M059J (cell line): ENCODE data around the gene CDK15. TPM values are rescaled to one million over a fixed set of nuclear protein-coding genes. Genes with fewer than 3 reads are reported as not detected.

Source experiments
- DNase-seq: peaks from one replicate; pipeline ENCODE4 v3.0.0-alpha.2; 2012; ENCODE audit warnings: low read depth
- total RNA-seq: library from RNA; depleted of rRNA; stranded (reverse); fragments of >200 nt; shearing (Covaris generic); gene quantifications from 2 replicates; pipeline ENCODE4 v1.2.3, GENCODE V29; 2014

Gene CDK15
- total RNA-seq, 1 experiment from 2014 or later = 17.6 TPM

DNA sequence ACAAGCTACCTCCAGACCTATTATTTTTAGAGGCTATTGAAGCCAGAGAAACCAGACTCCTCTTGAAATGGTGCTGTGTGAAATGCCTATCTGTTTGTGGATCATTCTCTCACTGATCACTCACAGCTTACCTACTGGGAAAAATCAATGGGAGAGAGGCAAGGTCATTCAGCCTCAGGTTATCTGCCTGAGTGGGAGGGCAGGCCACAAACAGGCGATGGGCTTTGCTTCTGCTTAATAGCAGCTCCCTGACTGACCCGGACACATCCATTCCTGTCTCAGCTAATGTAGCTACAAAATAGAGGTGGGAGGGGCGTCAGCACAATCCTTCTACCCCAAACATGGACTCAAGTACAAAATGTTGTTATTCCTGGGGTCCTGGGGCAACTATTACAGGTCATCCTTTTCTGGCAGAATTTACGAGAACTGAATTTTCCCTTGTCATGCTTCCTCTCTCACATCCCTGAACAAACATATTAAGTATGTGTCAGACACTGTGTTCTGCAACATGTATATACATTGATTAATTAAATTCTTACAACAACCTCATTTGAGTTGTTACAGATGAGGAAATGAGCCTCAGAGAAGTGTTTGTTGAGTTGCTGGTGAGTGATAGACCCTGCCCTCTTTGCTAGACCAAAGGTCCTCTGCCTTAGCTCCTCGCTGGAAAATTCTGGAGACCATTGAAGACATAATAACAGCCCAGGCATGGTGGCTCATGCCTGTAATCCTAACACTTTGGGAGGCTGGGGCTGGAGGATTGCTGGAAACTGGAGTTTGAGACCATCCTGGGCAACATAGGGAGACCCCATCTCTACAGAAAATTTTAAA is 60.5 kb downstream of the CDK15 start:
- no peak for DNase-seq

GRCh38 chr2:201871471-201871870 is 65.1 kb downstream of the CDK15 start:
- DNase-seq = no peak

DNA sequence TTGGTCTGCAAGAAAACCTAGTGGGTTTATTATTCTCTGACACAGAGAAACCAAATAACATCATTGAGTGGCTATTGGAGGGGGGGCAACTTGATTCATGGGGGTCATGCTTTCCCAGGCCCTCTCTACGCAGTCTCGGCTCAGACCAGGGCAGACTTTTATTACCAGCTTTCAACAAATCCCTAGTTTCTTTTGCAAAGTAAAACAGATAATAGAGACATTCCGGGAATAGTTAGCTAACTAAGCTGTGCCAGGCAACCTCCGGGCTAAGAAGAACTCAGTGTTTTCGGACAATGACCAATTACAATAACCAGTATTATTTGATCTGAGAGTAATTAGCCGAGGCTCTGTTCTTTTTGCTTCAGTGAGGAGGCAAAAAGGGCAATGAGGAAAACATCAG is 66.3 kb downstream of the CDK15 start:
- DNase-seq = no peak

- no peak for DNase-seq
These were observed 73.7 kb downstream of the CDK15 start for GRCh38 chr2:201879996-201880395.

DNA sequence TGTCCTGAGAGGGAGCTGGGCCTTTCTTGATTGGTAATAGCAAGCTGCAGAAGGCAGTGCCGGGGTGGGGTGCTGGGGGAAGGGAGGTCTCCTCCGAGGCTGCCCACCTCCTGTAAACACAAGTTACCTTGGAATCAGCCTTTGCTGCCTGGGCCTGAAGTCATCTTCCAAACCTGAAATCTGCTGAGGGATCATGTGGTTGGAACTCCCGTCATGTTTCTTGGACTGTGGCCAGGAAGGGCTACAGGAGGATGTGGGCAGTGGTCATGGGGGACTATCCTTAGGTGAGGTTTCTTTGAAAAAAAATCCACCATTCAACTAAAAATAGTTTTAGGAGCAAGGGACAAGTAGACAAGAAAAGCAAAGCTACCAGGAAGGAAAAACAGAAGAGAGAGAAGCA is 74.2 kb downstream of the CDK15 start:
- peak; percentile 78 for DNase-seq

DNA sequence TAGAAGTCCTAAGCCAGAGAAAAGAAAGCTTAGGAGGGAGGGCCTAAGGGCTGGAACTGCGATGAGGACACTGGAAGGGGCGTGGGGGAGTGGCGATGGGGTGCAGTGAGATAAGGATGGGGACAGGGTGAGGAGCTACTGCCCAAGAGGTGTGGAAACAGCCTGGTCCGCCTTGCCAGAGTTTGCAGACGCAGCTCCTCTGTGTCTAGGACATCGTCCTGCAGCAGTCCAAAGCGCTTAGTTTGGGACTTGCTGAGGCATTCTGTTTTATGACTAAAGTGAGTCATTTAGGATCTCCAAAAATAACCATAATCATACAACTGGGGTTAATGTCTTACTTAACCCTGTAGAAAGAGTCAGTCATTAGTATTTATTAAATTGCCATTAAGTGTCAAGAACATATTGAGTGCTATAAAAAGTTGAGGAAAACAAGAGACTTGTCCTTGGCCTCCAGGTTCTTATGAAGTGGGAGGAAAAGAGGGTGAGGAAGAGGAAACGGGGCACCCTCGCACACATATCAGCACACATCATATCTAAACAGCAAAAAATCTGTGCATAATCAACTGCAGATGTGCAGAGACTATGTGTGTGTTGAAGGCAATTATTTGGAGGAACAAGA is 74.8 kb downstream of the CDK15 start:
- DNase-seq = peak; percentile 74

GRCh38 chr2:201881741-201882140 is 75.4 kb downstream of the CDK15 start:
- DNase-seq = no peak

- peak; percentile 87 for DNase-seq
These were observed 76.2 kb downstream of the CDK15 start for GRCh38 chr2:201882353-201883090.

GRCh38 chr2:201883606-201884369 is 77.5 kb downstream of the CDK15 start:
- no peak for DNase-seq

DNA sequence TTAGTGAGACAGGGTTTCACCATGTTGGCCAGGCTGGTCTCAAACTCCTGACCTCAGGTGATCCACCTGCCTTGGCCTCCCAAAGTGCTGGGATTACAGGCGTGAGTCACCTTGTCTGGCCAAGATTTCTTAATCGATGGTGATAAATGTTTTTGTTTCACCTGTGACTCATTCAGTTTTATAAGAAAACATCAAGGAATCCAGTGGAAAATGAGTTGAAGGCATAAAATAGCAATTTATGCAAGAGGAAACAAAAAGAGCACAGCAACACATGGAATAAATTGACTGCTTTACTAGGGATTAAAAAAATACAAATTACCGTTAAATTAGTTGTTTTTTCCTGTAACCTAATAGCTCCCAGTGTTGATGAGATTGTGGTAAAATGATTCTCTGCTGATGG is 80.2 kb downstream of the CDK15 start:
- peak; percentile 85 for DNase-seq

DNA sequence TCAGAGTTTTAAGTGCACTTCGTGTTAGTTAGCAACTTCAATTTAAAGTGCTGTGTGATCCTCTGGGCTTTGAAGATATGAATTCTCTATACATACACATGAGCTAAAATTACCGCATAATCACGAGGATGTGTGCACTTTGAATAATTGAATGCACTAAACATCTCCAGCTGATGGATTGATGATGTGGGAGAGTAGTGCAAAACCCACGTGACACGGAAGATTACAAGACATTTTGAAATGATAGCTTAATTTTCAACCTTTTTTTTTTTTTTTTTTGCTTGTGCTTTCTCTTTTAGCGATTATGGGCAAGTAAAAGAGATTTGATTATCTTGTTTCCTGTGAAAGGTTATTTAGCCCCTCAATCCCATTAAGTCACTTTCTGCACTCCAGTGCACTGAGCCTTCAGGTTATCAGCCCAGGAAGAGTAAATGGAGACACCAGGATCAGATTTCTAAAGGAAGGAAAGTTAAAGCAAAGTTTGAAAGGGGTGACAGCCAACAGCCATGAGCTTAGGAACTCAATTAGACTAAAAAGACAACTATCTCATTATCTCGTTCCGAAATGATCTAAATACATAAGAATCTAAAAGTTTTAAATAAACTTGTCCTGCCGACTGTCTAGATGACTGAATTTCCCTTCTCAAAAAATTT is 81.6 kb downstream of the CDK15 start:
- DNase-seq = no peak

DNA sequence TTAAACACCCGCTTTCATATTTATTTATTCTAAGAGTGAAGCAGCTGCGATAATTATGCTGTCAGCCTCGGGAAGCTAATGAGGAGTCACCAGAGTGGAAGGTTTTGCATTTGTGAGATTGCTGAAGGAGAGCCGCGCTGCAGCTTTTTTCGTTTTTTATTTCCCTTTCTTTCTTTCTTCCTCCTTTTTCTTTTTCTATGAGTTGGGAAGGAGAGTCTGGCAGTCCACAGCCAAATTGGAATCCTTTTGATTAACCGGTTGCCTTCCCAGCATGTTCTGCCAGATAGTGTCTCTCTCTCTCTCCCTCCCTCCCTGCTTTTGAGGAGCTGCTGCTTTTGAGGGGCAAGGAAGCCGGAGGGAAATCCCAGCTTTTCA is 82.1 kb downstream of the CDK15 start:
- no peak for DNase-seq

GRCh38 chr2:201890453-201890852 is 84.1 kb downstream of the CDK15 start:
- peak; percentile 55 for DNase-seq

- peak; percentile 79 for DNase-seq
These were observed 85.3 kb downstream of the CDK15 start for GRCh38 chr2:201891676-201892075.

GRCh38 chr2:201892516-201892915 is 86.2 kb downstream of the CDK15 start:
- DNase-seq = no peak

GRCh38 chr2:201900362-201900761 is 94.0 kb downstream of the CDK15 start:
- peak; percentile 55 for DNase-seq

- no peak for DNase-seq
These were observed 95.4 kb downstream of the CDK15 start for GRCh38 chr2:201901786-201902185.

DNA sequence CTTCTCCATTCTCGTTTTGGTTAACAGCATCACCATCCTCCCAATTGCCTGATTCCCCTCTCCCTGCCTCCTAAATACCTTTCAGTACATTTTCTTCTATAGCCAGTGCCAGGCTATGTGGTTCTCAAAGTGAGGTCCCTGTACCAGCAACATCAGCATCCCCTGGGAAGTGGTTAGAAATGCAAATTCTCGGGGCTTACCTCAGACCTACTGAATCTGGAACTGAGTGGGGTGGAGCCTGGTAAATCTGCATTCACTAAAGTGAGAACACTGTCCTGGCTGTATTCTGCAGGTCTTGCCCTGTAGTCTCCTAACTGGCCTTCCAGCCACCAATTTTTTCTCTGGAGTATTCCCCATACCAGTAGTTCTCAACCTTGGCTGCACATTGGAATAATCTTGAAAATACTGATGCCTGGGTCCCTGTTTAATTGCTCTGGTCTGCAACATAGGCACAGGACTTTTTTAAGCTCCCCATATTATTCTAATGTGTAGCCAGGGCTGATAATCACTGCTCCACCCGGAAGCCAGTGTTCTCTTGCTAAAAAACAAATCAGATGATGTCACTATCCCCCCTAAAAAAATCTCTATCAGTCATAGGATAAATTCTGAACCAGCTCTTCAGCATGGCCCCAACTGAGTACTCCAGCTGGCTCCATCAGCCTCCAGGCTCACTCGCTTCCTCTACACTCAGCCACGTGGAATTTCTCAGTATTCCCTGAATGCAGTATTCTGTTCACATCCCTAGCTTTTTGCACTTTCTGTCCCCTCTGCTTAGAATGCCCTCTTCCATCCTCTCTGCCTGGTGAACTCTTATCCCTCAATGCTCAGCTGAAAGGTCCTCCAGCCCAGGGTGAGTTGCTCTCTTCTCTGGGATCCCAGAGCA is 98.4 kb downstream of the CDK15 start:
- no peak for DNase-seq

GRCh38 chr2:201906777-201907562 is 100.6 kb downstream of the CDK15 start:
- DNase-seq = no peak

- DNase-seq = no peak
These were observed 101.2 kb downstream of the CDK15 start for GRCh38 chr2:201907563-201907881.
